Measurements from ENCODE around the gene PSAP.
"Not testable (repeated sequence)": the region's sequence is repeated elsewhere in the genome, so short reads cannot be mapped to it uniquely, and the experiment has no call there.

The PSAP gene

GRCh38 chr10:71887743-71888142 is 36.7 kb upstream of the PSAP start:
- Histone ChIP-seq H3K4me3 (ENCODE audit: low read length) (peak overlapping the region; percentile 85), H3K36me3 (ENCODE audit: control insufficient read depth, insufficient read depth, low read length, severe bottlenecking) (no peaks in the 10 kb centered on the region)

DNA sequence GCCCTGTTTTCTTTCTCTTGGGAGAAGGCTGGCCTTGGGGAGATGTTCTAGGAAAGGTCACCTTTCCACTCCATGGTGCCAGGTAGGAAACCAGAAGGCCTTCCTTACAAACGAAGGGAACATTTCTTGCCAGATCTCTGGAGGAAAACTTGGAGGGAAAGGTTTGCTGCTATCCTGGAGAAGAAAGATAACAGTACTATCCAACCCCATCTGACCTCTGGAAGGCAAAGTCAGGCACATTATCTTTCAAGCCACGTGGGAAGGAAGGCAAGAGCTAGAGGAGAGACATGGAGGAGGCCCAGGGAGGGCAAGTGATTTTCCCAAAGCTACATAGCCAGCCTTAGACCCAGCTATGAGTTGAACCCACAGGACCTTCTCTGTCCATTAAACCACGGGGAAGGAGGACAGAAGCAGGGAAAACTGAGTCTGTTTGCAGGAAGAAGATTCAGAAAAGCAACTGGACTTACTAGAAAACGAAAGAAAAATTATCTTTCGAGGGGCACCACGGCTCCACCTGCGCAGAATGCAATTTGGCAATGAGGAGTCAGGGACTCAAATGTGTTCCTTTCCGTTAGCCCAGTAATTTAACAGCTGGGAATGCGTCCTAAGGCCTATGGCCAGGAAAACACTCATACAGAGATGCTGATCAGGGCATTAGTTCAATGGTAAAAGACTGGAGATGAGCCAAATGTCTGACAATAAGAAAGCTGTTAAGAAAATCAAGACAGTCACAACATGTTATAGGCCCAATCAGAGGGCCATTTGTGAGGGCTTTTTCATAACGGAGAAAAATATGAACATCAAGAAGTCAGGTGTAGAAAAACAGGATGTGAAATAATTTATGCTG is 32.0 kb upstream of the PSAP start:
- H3K9me3 ChIP-seq (ENCODE audit: control insufficient read depth, low read length), result no peaks in the 10 kb centered on the region
- no peak overlapping the region for H3K9ac ChIP-seq (ENCODE audit: low read length)
- no peaks in the 10 kb centered on the region for H3K36me3 ChIP-seq (ENCODE audit: control insufficient read depth, insufficient read depth, low read length, severe bottlenecking)
- no peak for DNase-seq (ENCODE audit: low read depth)
- H3K4me1 ChIP-seq (ENCODE audit: control insufficient read depth, insufficient read depth, low read length), result peaks cover 4% of the 10 kb centered on the region
- no peak overlapping the region for H3K4me3 ChIP-seq (ENCODE audit: low read length)
- H3K27me3 ChIP-seq (replicated peaks; ENCODE audit: control insufficient read depth, insufficient read depth, low read length), result no peaks in the 10 kb centered on the region

More at GRCh38 chr10:71887743-71888142, 36.7 kb upstream of the PSAP start:
- DNase-seq (ENCODE audit: low read depth), result peak; percentile 8
- Histone ChIP-seq H3K27me3 (replicated peaks; ENCODE audit: control insufficient read depth, insufficient read depth, low read length) (no peaks in the 10 kb centered on the region), H3K9me3 (ENCODE audit: control insufficient read depth, low read length) (no peaks in the 10 kb centered on the region), H3K9ac (ENCODE audit: low read length) (peak overlapping the region; percentile 87), H3K4me1 (ENCODE audit: control insufficient read depth, insufficient read depth, low read length) (peaks cover 26% of the 10 kb centered on the region)

GRCh38 chr10:71881647-71882355 is 30.8 kb upstream of the PSAP start:
- DNase-seq (ENCODE audit: low read depth), result no peak
- H3K9me3 ChIP-seq (ENCODE audit: control insufficient read depth, low read length), result no peaks in the 10 kb centered on the region

GRCh38 chr10:71881307-71881624 is 30.2 kb upstream of the PSAP start:
- not testable (repeated sequence) for DNase-seq (ENCODE audit: low read depth); H3K4me1 ChIP-seq (ENCODE audit: control insufficient read depth, insufficient read depth, low read length); H3K36me3 ChIP-seq (ENCODE audit: control insufficient read depth, insufficient read depth, low read length, severe bottlenecking); H3K9me3 ChIP-seq (ENCODE audit: control insufficient read depth, low read length); H3K4me3 ChIP-seq (ENCODE audit: low read length); H3K9ac ChIP-seq (ENCODE audit: low read length); H3K27me3 ChIP-seq (replicated peaks; ENCODE audit: control insufficient read depth, insufficient read depth, low read length)

More at GRCh38 chr10:71881647-71882355, 30.8 kb upstream of the PSAP start:
- Histone ChIP-seq H3K4me3 (ENCODE audit: low read length) (no peak overlapping the region), H3K4me1 (ENCODE audit: control insufficient read depth, insufficient read depth, low read length) (no peaks in the 10 kb centered on the region), H3K27me3 (replicated peaks; ENCODE audit: control insufficient read depth, insufficient read depth, low read length) (no peaks in the 10 kb centered on the region), H3K36me3 (ENCODE audit: control insufficient read depth, insufficient read depth, low read length, severe bottlenecking) (no peaks in the 10 kb centered on the region), H3K9ac (ENCODE audit: low read length) (no peak overlapping the region)

DNA sequence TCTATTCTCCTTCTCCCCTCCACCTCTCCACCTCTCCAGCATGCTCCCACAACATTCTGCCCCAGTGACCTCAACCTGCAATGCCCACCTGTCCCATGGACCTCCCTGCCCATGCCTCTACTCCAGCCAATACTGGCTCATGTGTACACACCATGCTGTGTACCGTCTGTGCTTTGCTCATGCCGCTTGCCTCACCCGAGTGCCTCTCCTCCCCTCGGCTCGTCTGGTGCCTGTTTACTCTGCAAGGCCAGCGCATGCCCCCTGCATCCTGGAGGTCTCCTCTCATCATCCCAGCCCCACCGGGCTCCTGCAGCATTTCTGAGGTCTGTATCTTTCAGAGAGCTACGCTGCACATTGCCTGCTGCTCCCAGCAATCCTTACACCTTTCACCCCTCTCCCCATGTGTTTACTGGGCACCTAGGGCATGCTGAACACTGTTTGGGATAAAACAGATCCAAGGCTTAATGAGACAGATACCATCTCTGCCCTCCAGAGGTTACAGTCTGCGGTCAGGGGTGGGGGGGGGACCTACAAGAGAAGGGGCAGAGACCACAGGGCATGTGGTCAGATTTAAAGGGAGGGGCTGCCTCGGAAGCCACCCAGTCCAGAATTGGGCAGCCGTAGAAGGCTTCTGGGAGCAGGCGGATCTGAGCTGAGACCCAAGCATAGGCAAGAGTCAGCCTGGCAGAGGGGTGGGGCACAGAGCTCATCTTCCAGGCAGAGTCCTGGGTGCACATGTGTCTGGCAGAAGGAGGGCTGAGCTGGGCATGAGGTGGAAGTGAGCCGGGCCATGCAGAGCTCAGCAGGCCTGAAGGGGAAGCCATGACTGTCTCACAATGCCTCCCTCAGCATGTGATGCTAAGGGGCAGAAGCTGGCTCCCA is 29.6 kb upstream of the PSAP start:
- H3K4me1 ChIP-seq (ENCODE audit: control insufficient read depth, insufficient read depth, low read length), result no peaks in the 10 kb centered on the region
- no peaks in the 10 kb centered on the region for H3K9me3 ChIP-seq (ENCODE audit: control insufficient read depth, low read length)

DNA sequence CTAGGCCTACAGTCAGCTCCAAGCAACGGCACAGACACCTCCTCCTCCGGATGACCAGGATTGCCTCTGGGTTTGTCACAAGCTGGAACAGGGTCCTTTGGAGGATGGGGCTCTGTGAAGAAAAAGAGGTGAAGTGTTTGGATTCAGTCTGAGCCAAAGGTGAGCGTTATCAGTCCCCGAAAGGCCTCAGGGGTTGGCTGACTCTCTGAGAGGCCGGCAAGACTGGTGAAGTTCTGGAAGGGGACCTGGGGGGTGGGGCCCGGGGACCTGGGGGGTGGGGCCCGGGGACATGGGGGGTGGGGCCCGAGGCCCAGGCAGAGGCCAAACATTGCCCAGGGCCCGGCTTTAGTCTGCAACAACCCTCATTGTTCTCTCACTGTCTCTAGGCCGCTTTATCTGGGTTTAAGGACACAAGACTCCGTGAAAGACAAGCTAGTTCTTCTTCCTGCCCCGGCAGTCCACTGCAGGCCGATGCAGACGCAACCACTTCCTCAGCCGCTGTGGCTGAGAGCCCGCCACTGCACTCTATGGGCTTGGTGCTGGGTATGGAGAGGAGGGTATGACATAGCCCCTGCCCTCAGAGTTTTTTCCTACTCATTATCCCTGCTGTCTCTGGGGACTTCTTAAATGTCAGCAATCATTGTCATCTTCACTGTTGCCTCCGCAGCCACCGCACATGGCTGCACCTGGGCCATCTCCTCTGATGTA is 27.4 kb upstream of the PSAP start:
- Histone ChIP-seq H3K4me1 (ENCODE audit: control insufficient read depth, insufficient read depth, low read length) (no peaks in the 10 kb centered on the region), H3K9me3 (ENCODE audit: control insufficient read depth, low read length) (no peaks in the 10 kb centered on the region), H3K4me3 (ENCODE audit: low read length) (no peak overlapping the region), H3K9ac (ENCODE audit: low read length) (no peak overlapping the region), H3K27me3 (replicated peaks; ENCODE audit: control insufficient read depth, insufficient read depth, low read length) (no peaks in the 10 kb centered on the region), H3K36me3 (ENCODE audit: control insufficient read depth, insufficient read depth, low read length, severe bottlenecking) (no peaks in the 10 kb centered on the region)
- DNase-seq (ENCODE audit: low read depth), result no peak

More for the DNA sequence above, 29.6 kb upstream of the PSAP start:
- no peaks in the 10 kb centered on the region for H3K36me3 ChIP-seq (ENCODE audit: control insufficient read depth, insufficient read depth, low read length, severe bottlenecking)
- no peak for DNase-seq (ENCODE audit: low read depth)
- H3K9ac ChIP-seq (ENCODE audit: low read length), result no peak overlapping the region
- H3K27me3 ChIP-seq (replicated peaks; ENCODE audit: control insufficient read depth, insufficient read depth, low read length), result no peaks in the 10 kb centered on the region
- no peak overlapping the region for H3K4me3 ChIP-seq (ENCODE audit: low read length)

GRCh38 chr10:71877821-71878220 is 26.8 kb upstream of the PSAP start:
- no peak overlapping the region for H3K9ac ChIP-seq (ENCODE audit: low read length)
- no peaks in the 10 kb centered on the region for H3K36me3 ChIP-seq (ENCODE audit: control insufficient read depth, insufficient read depth, low read length, severe bottlenecking)
- H3K27me3 ChIP-seq (replicated peaks; ENCODE audit: control insufficient read depth, insufficient read depth, low read length), result no peaks in the 10 kb centered on the region
- H3K9me3 ChIP-seq (ENCODE audit: control insufficient read depth, low read length), result no peaks in the 10 kb centered on the region
- no peaks in the 10 kb centered on the region for H3K4me1 ChIP-seq (ENCODE audit: control insufficient read depth, insufficient read depth, low read length)
- no peak for DNase-seq (ENCODE audit: low read depth)
- H3K4me3 ChIP-seq (ENCODE audit: low read length), result no peak overlapping the region

DNA sequence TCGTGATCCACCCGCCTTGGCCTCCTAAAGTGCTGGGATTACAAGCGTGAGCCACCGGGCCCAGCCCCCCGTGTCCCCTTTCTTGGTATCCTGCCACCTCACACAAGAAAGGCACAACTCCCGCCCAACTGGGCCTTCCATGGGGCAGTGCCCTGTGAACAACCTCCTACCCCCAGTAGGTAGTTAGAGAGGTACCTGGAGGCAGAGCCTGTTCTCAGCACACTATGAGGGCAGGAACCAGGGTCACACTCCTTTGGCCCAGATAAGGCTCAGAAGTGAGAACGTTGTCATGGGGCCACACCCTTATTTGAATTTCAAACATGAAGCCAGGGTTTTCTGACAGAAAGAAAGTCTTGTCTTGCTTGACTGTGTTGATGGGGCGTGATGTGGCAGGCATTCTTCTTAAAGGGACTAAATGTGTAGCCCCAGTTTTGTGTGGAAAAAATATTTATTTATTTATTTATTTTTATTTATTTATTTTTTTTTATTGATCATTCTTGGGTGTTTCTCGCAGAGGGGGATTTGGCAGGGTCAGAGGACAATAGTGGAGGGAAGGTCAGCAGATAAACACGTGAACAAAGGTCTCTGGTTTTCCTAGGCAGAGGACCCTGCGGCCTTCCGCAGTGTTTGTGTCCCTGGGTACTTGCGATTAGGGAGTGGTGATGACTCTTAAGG is 23.8 kb upstream of the PSAP start:
- not testable (repeated sequence) for H3K4me3 ChIP-seq (ENCODE audit: low read length); H3K4me1 ChIP-seq (ENCODE audit: control insufficient read depth, insufficient read depth, low read length); H3K9ac ChIP-seq (ENCODE audit: low read length); DNase-seq (ENCODE audit: low read depth); H3K27me3 ChIP-seq (replicated peaks; ENCODE audit: control insufficient read depth, insufficient read depth, low read length); H3K36me3 ChIP-seq (ENCODE audit: control insufficient read depth, insufficient read depth, low read length, severe bottlenecking); H3K9me3 ChIP-seq (ENCODE audit: control insufficient read depth, low read length)

DNA sequence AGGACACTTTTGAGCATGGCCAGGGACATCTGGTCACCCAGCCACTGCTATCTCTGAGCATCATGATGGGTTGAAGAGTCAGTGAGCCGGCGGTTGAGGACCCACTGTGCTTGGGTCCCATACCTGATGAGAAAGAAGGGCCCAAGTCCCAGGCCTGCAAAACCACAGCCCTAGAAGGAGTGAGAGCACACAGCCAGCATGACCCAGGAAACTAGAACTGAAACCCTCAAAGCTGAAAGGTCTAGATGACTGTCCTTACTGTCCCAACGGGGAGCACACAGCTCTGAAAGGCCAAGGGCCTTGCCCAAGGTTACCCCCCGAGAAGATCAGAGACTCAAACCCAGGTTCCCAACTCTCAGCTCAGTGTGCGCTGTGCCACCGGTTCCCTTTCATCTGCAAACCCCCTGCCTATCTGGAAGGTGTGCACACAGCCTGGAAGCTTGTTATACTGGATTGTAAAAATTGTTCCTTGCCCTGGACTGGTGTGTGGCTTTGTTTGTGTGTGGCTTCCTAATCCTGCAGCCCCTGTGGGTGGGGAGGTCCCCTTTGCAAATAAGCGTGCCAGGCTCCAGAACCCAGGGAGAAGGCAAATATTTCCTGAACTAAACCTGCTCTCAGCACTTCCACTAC is 22.6 kb upstream of the PSAP start:
- no peak for DNase-seq (ENCODE audit: low read depth)
- Histone ChIP-seq H3K4me3 (ENCODE audit: low read length) (no peak overlapping the region), H3K4me1 (ENCODE audit: control insufficient read depth, insufficient read depth, low read length) (peaks cover 6% of the 10 kb centered on the region), H3K9ac (ENCODE audit: low read length) (no peak overlapping the region), H3K27me3 (replicated peaks; ENCODE audit: control insufficient read depth, insufficient read depth, low read length) (no peaks in the 10 kb centered on the region), H3K36me3 (ENCODE audit: control insufficient read depth, insufficient read depth, low read length, severe bottlenecking) (no peaks in the 10 kb centered on the region), H3K9me3 (ENCODE audit: control insufficient read depth, low read length) (no peaks in the 10 kb centered on the region)

- not testable (repeated sequence) for DNase-seq (ENCODE audit: low read depth); H3K9me3 ChIP-seq (ENCODE audit: control insufficient read depth, low read length); H3K36me3 ChIP-seq (ENCODE audit: control insufficient read depth, insufficient read depth, low read length, severe bottlenecking); H3K27me3 ChIP-seq (replicated peaks; ENCODE audit: control insufficient read depth, insufficient read depth, low read length); H3K4me3 ChIP-seq (ENCODE audit: low read length); H3K9ac ChIP-seq (ENCODE audit: low read length)
- H3K4me1 ChIP-seq (ENCODE audit: control insufficient read depth, insufficient read depth, low read length), result peaks cover 16% of the 10 kb centered on the region
Observed at GRCh38 chr10:71869601-71870000, 18.6 kb upstream of the PSAP start.
